GM23338 (cell line): Measurements from ENCODE around the gene MAD1L1. TPM values are rescaled to one million over a fixed set of nuclear protein-coding genes. Genes with fewer than 3 reads are reported as not detected.

Experiments
- ATAC-seq: fragments of 200-7000 bp; cut with Tn5 transposase; 3 replicates; pipeline ENCODE4 v1.9.1; 2020
- DNase-seq: peaks from one replicate; pipeline ENCODE4 v3.0.0-alpha.2; 2015; ENCODE audit warnings: low spot score
- H2AFZ ChIP-seq: fragments of 200-600 bp; sonication (generic); 2 replicates; pipeline ENCODE4 v1.8.0; 2016; ENCODE audit warnings: antibody characterized with exemption, mild to moderate bottlenecking, moderate library complexity
- H3F3A ChIP-seq: fragments of 200-600 bp; sonication (generic); replicated peaks from 2 replicates; pipeline ENCODE4 v1.8.0; 2017; ENCODE audit warnings: antibody characterized with exemption, mixed run types, low read depth
- H3K27ac ChIP-seq: fragments of 200-600 bp; sonication (generic); 2 replicates; pipeline ENCODE4 v1.6.1; 2016; ENCODE audit warnings: low read depth
- H3K27me3 ChIP-seq: fragments of 200-600 bp; sonication (generic); 2 replicates; pipeline ENCODE4 v1.8.0; 2016; ENCODE audit warnings: mild to moderate bottlenecking, mixed run types, moderate library complexity; ENCODE audit not compliant: insufficient read depth
- H3K36me3 ChIP-seq: fragments of 200-600 bp; sonication (generic); 2 replicates; pipeline ENCODE4 v1.8.0; 2016; ENCODE audit warnings: mild to moderate bottlenecking; ENCODE audit not compliant: insufficient read depth
- H3K4me1 ChIP-seq: fragments of 200-600 bp; sonication (generic); 2 replicates; pipeline ENCODE4 v1.8.0; 2016; ENCODE audit warnings: mild to moderate bottlenecking, moderate library complexity; ENCODE audit not compliant: insufficient read depth
- H3K4me2 ChIP-seq: fragments of 200-600 bp; sonication (generic); 2 replicates; pipeline ENCODE4 v1.7.1; 2017; ENCODE audit warnings: mixed run types
- H3K4me3 ChIP-seq: fragments of 200-600 bp; sonication (generic); 2 replicates; pipeline ENCODE4 v1.6.1; 2016; ENCODE audit warnings: mixed run types
- H3K79me2 ChIP-seq: fragments of 200-600 bp; sonication (generic); replicated peaks from 2 replicates; pipeline ENCODE4 v1.8.0; 2017; ENCODE audit warnings: mild to moderate bottlenecking; ENCODE audit not compliant: insufficient read depth
- H3K9me2 ChIP-seq: fragments of 200-600 bp; sonication (generic); 2 replicates; pipeline ENCODE4 v1.8.0; 2017; ENCODE audit not compliant: insufficient read depth
- H4K20me1 ChIP-seq: fragments of 200-600 bp; sonication (generic); replicated peaks from 2 replicates; pipeline ENCODE4 v1.8.0; 2017; ENCODE audit warnings: mild to moderate bottlenecking; ENCODE audit not compliant: insufficient read depth
- H3K27ac Mint-ChIP-seq: 2 replicates; pipeline ENCODE4 v1.8.0; 2020; ENCODE audit warnings: inconsistent platforms, mild to moderate bottlenecking, moderate library complexity, mixed read lengths
- H3K27me3 Mint-ChIP-seq: 3 replicates; pipeline ENCODE4 v1.8.0; 2022; ENCODE audit warnings: low read depth, mild to moderate bottlenecking, moderate library complexity, mixed read lengths, inconsistent platforms; ENCODE audit not compliant: insufficient read depth, poor library complexity
- H3K36me3 Mint-ChIP-seq: 3 replicates; pipeline ENCODE4 v1.8.0; 2021; ENCODE audit warnings: low read depth, mild to moderate bottlenecking, inconsistent platforms, moderate library complexity, mixed read lengths
- H3K4me1 Mint-ChIP-seq: 3 replicates; pipeline ENCODE4 v1.8.0; 2020; ENCODE audit warnings: mild to moderate bottlenecking, inconsistent platforms, mixed read lengths
- H3K4me3 Mint-ChIP-seq: 3 replicates; pipeline ENCODE4 v1.8.0; 2021; ENCODE audit warnings: moderate library complexity, mild to moderate bottlenecking, inconsistent platforms, mixed read lengths
- H3K9me3 Mint-ChIP-seq: 3 replicates; pipeline ENCODE4 v1.8.0; 2020; ENCODE audit warnings: moderate library complexity, mild to moderate bottlenecking, inconsistent platforms, mixed read lengths
- CREB1 ChIP-seq: fragments of 250-450 bp; sonication (Bioruptor Pico); IDR thresholded peaks from 2 replicates; pipeline ENCODE4 v1.5.0; 2020; ENCODE audit warnings: low read depth, mild to moderate bottlenecking, moderate library complexity
- ETS1 ChIP-seq: IDR thresholded peaks from 2 replicates; pipeline ENCODE4 v1.6.1; 2016; ENCODE audit warnings: antibody characterized with exemption
- EZH2 ChIP-seq: fragments of 200-600 bp; sonication (generic); IDR thresholded peaks from one replicate; pipeline ENCODE4 v1.8.0; 2017; ENCODE audit warnings: antibody characterized with exemption, mild to moderate bottlenecking, low read depth; ENCODE audit not compliant: unreplicated experiment
- EZH2phosphoT487 ChIP-seq: fragments of 200-600 bp; sonication (generic); IDR thresholded peaks from one replicate; pipeline ENCODE4 v1.8.1; 2018; ENCODE audit warnings: antibody characterized with exemption; ENCODE audit not compliant: unreplicated experiment
- JUNB ChIP-seq: IDR thresholded peaks from one replicate; pipeline ENCODE4 v1.6.1; 2016; ENCODE audit warnings: antibody characterized with exemption; ENCODE audit not compliant: unreplicated experiment
- POLR2AphosphoS5 ChIP-seq: IDR thresholded peaks from 2 replicates; pipeline ENCODE4 v1.6.1; 2016; ENCODE audit warnings: antibody characterized with exemption, low read depth
- REST ChIP-seq: IDR thresholded peaks from one replicate; pipeline ENCODE4 v1.6.1; 2018; ENCODE audit warnings: antibody characterized with exemption; ENCODE audit not compliant: unreplicated experiment
- ZNF331 ChIP-seq: fragments of 250-450 bp; sonication (Bioruptor Pico); IDR thresholded peaks from 2 replicates; pipeline ENCODE4 v1.5.0; 2020; ENCODE audit warnings: low read depth, mild to moderate bottlenecking, moderate library complexity
- polyA plus RNA-seq: library from polyadenylated mRNA; unstranded; fragments of >200 nt; fragmentation: Nextera tagmentation; extraction: Ambion mirVana; gene quantifications from 2 replicates; pipeline ENCODE4 v1.2.1, GENCODE V29; 2016
- total RNA-seq: library from RNA; depleted of rRNA; stranded (reverse); fragments of >200 nt; shearing (Covaris generic); gene quantifications from 2 replicates; pipeline ENCODE4 v1.2.3, GENCODE V29; 2014
- TF ChIP-seq, protein P1 (sequence below), 2 experiments: fragments of 200-600 bp in 1 of 2; sonication (generic) in 1 of 2; conservative IDR thresholded peaks; 2 replicates each; pipeline versions ENCODE4 v1.5.1 to v1.6.1; 2016 to 2017; ENCODE audit warnings: antibody characterized with exemption in 2 of 2, low read depth in 2 of 2, mild to moderate bottlenecking in 2 of 2, moderate library complexity in 1 of 2

Gene MAD1L1
- total and polyA plus RNA-seq, 2 experiments from 2014 or later, result 40.3 to 59.3 TPM

GRCh38 chr7:2163600-2164555, 68.9 kb downstream of the MAD1L1 start:
- H3K36me3 Mint-ChIP-seq, result peaks cover 13% of the 10 kb centered on the region
- Histone ChIP-seq H2AFZ (no peak overlapping the region), H3K4me1 (peaks cover 16% of the 10 kb centered on the region), H3K79me2 (peaks cover 3% of the 10 kb centered on the region; the same call in 1 of the 2 replicates), H3K36me3 (no peaks in the 10 kb centered on the region), H3K27me3 (no peaks in the 10 kb centered on the region), H3K4me2 (no peak overlapping the region), H4K20me1 (0 out of 2 replicates have a peak, but pooled peaks cover 3% of the 10 kb centered on the region), H3K4me3 (no peak overlapping the region), H3F3A (no peaks in the 10 kb centered on the region), H3K27ac (no peak overlapping the region), H3K9me2 (no peaks in the 10 kb centered on the region)
- no peak for ATAC-seq
- H3K4me1 Mint-ChIP-seq, result peaks cover 30% of the 10 kb centered on the region
- H3K27me3 Mint-ChIP-seq, result peaks cover 8% of the 10 kb centered on the region
- DNase-seq, result no peak
- H3K27ac Mint-ChIP-seq, result peak overlapping the region; percentile 33; the same call in 1 of the 2 replicates
- H3K4me3 Mint-ChIP-seq, result no peak overlapping the region
- TF ChIP-seq ZNF331 (CRISPR knock-in tag) (no peak), EZH2 (no peak), ETS1 (no peak), JUNB (no peak), CREB1 (no peak), EZH2phosphoT487 (no peak), POLR2AphosphoS5 (no peak), REST (no peak)
- TF ChIP-seq, protein P1, sequence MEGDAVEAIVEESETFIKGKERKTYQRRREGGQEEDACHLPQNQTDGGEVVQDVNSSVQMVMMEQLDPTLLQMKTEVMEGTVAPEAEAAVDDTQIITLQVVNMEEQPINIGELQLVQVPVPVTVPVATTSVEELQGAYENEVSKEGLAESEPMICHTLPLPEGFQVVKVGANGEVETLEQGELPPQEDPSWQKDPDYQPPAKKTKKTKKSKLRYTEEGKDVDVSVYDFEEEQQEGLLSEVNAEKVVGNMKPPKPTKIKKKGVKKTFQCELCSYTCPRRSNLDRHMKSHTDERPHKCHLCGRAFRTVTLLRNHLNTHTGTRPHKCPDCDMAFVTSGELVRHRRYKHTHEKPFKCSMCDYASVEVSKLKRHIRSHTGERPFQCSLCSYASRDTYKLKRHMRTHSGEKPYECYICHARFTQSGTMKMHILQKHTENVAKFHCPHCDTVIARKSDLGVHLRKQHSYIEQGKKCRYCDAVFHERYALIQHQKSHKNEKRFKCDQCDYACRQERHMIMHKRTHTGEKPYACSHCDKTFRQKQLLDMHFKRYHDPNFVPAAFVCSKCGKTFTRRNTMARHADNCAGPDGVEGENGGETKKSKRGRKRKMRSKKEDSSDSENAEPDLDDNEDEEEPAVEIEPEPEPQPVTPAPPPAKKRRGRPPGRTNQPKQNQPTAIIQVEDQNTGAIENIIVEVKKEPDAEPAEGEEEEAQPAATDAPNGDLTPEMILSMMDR (conservative IDR thresholded peaks at IDR 0.05; ENCODE audit: low read depth in 2 of 2), result no peak
- H3K9me3 Mint-ChIP-seq, result peaks cover 2% of the 10 kb centered on the region; the same call in 1 of the 3 replicates
